ENCODE results near the gene PRSS53.

Gene PRSS53

DNA sequence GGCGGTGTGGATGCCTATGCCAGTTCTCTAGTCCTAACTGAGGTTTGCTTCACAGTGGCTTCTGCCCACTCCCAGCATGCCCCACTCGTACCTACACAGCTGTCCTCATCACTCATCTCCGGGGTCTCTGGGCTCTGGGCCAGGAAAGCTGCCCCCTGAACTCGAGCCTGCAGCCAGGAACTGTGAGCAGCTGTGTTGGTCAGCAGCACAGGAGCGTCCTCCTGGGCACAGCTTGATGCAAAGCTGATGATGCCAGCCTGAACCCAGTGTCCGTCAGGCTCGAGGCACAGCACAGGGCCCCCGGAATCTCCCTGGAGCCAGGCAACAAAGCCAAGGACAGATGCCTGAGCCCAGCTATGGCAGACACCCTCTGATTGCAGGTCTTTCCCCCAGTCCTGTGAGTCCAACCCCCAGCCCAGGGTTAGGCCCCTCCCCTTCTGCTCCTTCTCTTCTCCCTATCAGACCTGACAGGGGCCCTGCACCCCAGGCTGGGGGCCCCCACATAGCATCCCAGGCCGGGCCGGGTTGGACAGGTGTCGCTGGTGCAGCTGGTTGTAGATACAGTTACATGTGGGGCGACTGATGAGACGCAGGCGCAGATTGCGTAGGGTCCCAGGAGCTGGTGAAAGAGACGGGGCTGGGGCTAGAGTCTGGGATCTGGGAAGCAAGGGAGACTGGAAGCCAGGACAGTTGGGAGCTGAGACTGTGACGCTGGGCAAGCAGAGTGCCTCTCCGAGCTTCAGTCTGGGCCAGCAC, 2.7 kb downstream of the PRSS53 start:
- Histone ChIP-seq H4K20me1 (ENCODE audit: insufficient read depth, low read length) (no peaks in the 10 kb centered on the region), H3K9me2 (replicated peaks; ENCODE audit: insufficient read depth, low read length) (no peaks in the 10 kb centered on the region), H3K4me3 (ENCODE audit: low read length) (no peak overlapping the region), H3K27me3 (replicated peaks; ENCODE audit: insufficient read depth, low read length) (no peaks in the 10 kb centered on the region), H3K4me2 (ENCODE audit: low read depth, low read length) (no peak overlapping the region), H3K4me1 (ENCODE audit: low read length) (no peaks in the 10 kb centered on the region), H3K36me3 (replicated peaks; ENCODE audit: insufficient read depth, low read length) (no peaks in the 10 kb centered on the region), H3K9ac (ENCODE audit: low read length) (no peak overlapping the region), H3K79me2 (ENCODE audit: low read length) (peaks cover 2% of the 10 kb centered on the region; the same call in 1 of the 2 replicates), H3K9me3 (replicated peaks; ENCODE audit: insufficient read depth, low read length) (no peaks in the 10 kb centered on the region), H2AFZ (ENCODE audit: low read length) (no peak overlapping the region), H3F3A (ENCODE audit: insufficient read depth, low read length) (0 out of 2 replicates have a peak, but pooled peaks cover 4% of the 10 kb centered on the region), H3K27ac (ENCODE audit: low read length) (no peak overlapping the region)
- no peak for TF ChIP-seq EZH2 (optimal IDR thresholded peaks at IDR 0.05; ENCODE audit: low read depth, low read length)
- no peak for TF ChIP-seq CTCF (IDR thresholded peaks at IDR 0.05; ENCODE audit: low read length)
- TF ChIP-seq EZH2phosphoT487 (IDR thresholded peaks at IDR 0.05; ENCODE audit: low read length), result no peak
- no peak for DNase-seq

- H3K9me2 ChIP-seq (replicated peaks; ENCODE audit: insufficient read depth, low read length), result no peaks in the 10 kb centered on the region
- no peaks in the 10 kb centered on the region for H3K9me3 ChIP-seq (replicated peaks; ENCODE audit: insufficient read depth, low read length)
- no peaks in the 10 kb centered on the region for H3K27me3 ChIP-seq (replicated peaks; ENCODE audit: insufficient read depth, low read length)
- no peak overlapping the region for H3K27ac ChIP-seq (ENCODE audit: low read length)
- no peak overlapping the region for H3K4me3 ChIP-seq (ENCODE audit: low read length)
- no peak for DNase-seq
- no peak overlapping the region for H3K4me2 ChIP-seq (ENCODE audit: low read depth, low read length)
- 0 out of 2 replicates have a peak, but pooled peaks cover 4% of the 10 kb centered on the region for H3F3A ChIP-seq (ENCODE audit: insufficient read depth, low read length)
- no peak for TF ChIP-seq EZH2phosphoT487 (IDR thresholded peaks at IDR 0.05; ENCODE audit: low read length)
- TF ChIP-seq EZH2 (optimal IDR thresholded peaks at IDR 0.05; ENCODE audit: low read depth, low read length), result no peak
- TF ChIP-seq CTCF (IDR thresholded peaks at IDR 0.05; ENCODE audit: low read length), result no peak
- no peaks in the 10 kb centered on the region for H4K20me1 ChIP-seq (ENCODE audit: insufficient read depth, low read length)
- no peak overlapping the region for H3K9ac ChIP-seq (ENCODE audit: low read length)
- H2AFZ ChIP-seq (ENCODE audit: low read length), result no peak overlapping the region
- no peaks in the 10 kb centered on the region for H3K79me2 ChIP-seq (ENCODE audit: low read length)
- H3K36me3 ChIP-seq (replicated peaks; ENCODE audit: insufficient read depth, low read length), result no peaks in the 10 kb centered on the region
- no peaks in the 10 kb centered on the region for H3K4me1 ChIP-seq (ENCODE audit: low read length)
These were observed 3.3 kb downstream of the PRSS53 start for GRCh38 chr16:31085411-31085810.

- Histone ChIP-seq H3K36me3 (replicated peaks; ENCODE audit: insufficient read depth, low read length) (no peaks in the 10 kb centered on the region), H3K9ac (ENCODE audit: low read length) (no peak overlapping the region), H3F3A (ENCODE audit: insufficient read depth, low read length) (0 out of 2 replicates have a peak, but pooled peaks cover 4% of the 10 kb centered on the region), H3K4me2 (ENCODE audit: low read depth, low read length) (no peak overlapping the region), H3K79me2 (ENCODE audit: low read length) (peaks cover 7% of the 10 kb centered on the region), H3K9me3 (replicated peaks; ENCODE audit: insufficient read depth, low read length) (no peaks in the 10 kb centered on the region), H2AFZ (ENCODE audit: low read length) (no peak overlapping the region), H3K4me1 (ENCODE audit: low read length) (no peaks in the 10 kb centered on the region), H3K4me3 (ENCODE audit: low read length) (no peak overlapping the region), H3K27ac (ENCODE audit: low read length) (no peak overlapping the region), H3K27me3 (replicated peaks; ENCODE audit: insufficient read depth, low read length) (no peaks in the 10 kb centered on the region), H4K20me1 (ENCODE audit: insufficient read depth, low read length) (no peaks in the 10 kb centered on the region), H3K9me2 (replicated peaks; ENCODE audit: insufficient read depth, low read length) (no peaks in the 10 kb centered on the region)
- no peak for DNase-seq
- TF ChIP-seq CTCF (IDR thresholded peaks at IDR 0.05; ENCODE audit: low read length) (no peak), EZH2phosphoT487 (IDR thresholded peaks at IDR 0.05; ENCODE audit: low read length) (no peak), EZH2 (optimal IDR thresholded peaks at IDR 0.05; ENCODE audit: low read depth, low read length) (no peak)
These were observed 4.0 kb downstream of the PRSS53 start for GRCh38 chr16:31084584-31085302.
